Trophoblast cell (in vitro differentiated cells and primary cell): ENCODE measurements around the gene ZNF2.

Experiments
- DNase-seq, 2 donors: peaks; one replicate each; pipeline ENCODE4 v3.0.0-alpha.2; 2016
- H2AFZ ChIP-seq: 2 replicates; pipeline ENCODE4 v1.6.1; 2013; ENCODE audit warnings: low read length, moderate library complexity, mild to moderate bottlenecking; ENCODE audit not compliant: insufficient read depth, poor library complexity
- H2AK5ac ChIP-seq: 2 replicates; pipeline ENCODE4 v1.6.1; 2013; ENCODE audit warnings: mild to moderate bottlenecking, low read length
- H2BK120ac ChIP-seq: 2 replicates; pipeline ENCODE4 v1.6.1; 2013; ENCODE audit warnings: low read length, mild to moderate bottlenecking, moderate library complexity; ENCODE audit not compliant: insufficient read depth, poor library complexity
- H2BK12ac ChIP-seq: 2 replicates; pipeline ENCODE4 v1.6.1; 2013; ENCODE audit warnings: mild to moderate bottlenecking, low read length, moderate library complexity
- H2BK5ac ChIP-seq: 2 replicates; pipeline ENCODE4 v1.6.1; 2013; ENCODE audit warnings: low read length, low read depth, moderate library complexity, mild to moderate bottlenecking; ENCODE audit not compliant: poor library complexity
- H3K14ac ChIP-seq: 2 replicates; pipeline ENCODE4 v1.6.1; 2013; ENCODE audit warnings: mild to moderate bottlenecking, low read length
- H3K18ac ChIP-seq: 2 replicates; pipeline ENCODE4 v1.6.1; 2013; ENCODE audit warnings: mild to moderate bottlenecking, low read length
- H3K23ac ChIP-seq: 2 replicates; pipeline ENCODE4 v1.6.1; 2013; ENCODE audit warnings: low read length
- H3K27ac ChIP-seq: 2 replicates; pipeline ENCODE4 v1.5.1; 2013; ENCODE audit warnings: low read depth, mild to moderate bottlenecking, inconsistent platforms, low read length, moderate library complexity
- H3K27me3 ChIP-seq: 2 replicates; pipeline ENCODE4 v1.6.1; 2013; ENCODE audit warnings: inconsistent platforms, mild to moderate bottlenecking, low read length, moderate library complexity; ENCODE audit not compliant: insufficient read depth
- H3K36me3 ChIP-seq, 2 experiments: 1 replicate in 1 of 2; 2 replicates in 1 of 2; pipeline ENCODE4 v1.6.1; 2013; ENCODE audit warnings: low read length in 2 of 2, mild to moderate bottlenecking in 2 of 2, moderate library complexity in 1 of 2; ENCODE audit not compliant: insufficient read depth in 2 of 2, control insufficient read depth in 1 of 2
- H3K4ac ChIP-seq: 2 replicates; pipeline ENCODE4 v1.6.1; 2013; ENCODE audit warnings: low read depth, mild to moderate bottlenecking, low read length, moderate library complexity
- H3K4me1 ChIP-seq, 2 experiments: 1 replicate in 1 of 2; 2 replicates in 1 of 2; pipeline ENCODE4 v1.6.1; 2013; ENCODE audit warnings: low read length in 2 of 2, mild to moderate bottlenecking in 2 of 2, moderate library complexity in 1 of 2; ENCODE audit not compliant: insufficient read depth in 2 of 2, control insufficient read depth in 1 of 2
- H3K4me2 ChIP-seq: 2 replicates; pipeline ENCODE4 v1.6.1; 2013; ENCODE audit warnings: inconsistent platforms, mild to moderate bottlenecking, low read length, moderate library complexity
- H3K4me3 ChIP-seq: 2 replicates; pipeline ENCODE4 v1.5.1; 2013; ENCODE audit warnings: mild to moderate bottlenecking, low read depth, low read length, inconsistent platforms
- H3K79me1 ChIP-seq: one replicate; pipeline ENCODE4 v1.6.1; 2013; ENCODE audit warnings: low read length
- H3K79me2 ChIP-seq: 2 replicates; pipeline ENCODE4 v1.6.1; 2013; ENCODE audit warnings: low read length, mild to moderate bottlenecking; ENCODE audit not compliant: control insufficient read depth, insufficient read depth, poor library complexity
- H3K9ac ChIP-seq: 2 replicates; pipeline ENCODE4 v1.6.1; 2013; ENCODE audit warnings: mild to moderate bottlenecking, low read length
- H3K9me3 ChIP-seq: 2 replicates; pipeline ENCODE4 v1.6.1; 2013; ENCODE audit warnings: low read depth, mild to moderate bottlenecking, control low read depth, inconsistent platforms, low read length; ENCODE audit not compliant: insufficient read depth
- H4K12ac ChIP-seq: 2 replicates; pipeline ENCODE4 v1.6.1; 2013; ENCODE audit warnings: low read depth, mild to moderate bottlenecking, low read length, moderate library complexity
- H4K8ac ChIP-seq: 2 replicates; pipeline ENCODE4 v1.6.1; 2013; ENCODE audit warnings: low read depth, mild to moderate bottlenecking, low read length, moderate library complexity
- H4K91ac ChIP-seq: one replicate; pipeline ENCODE4 v1.6.1; 2013; ENCODE audit warnings: low read depth, mild to moderate bottlenecking, low read length, moderate library complexity
- WGBS: extraction: QIAGEN DNeasy Blood & Tissue Kit; methylation state at CpG from one replicate; pipeline ENCODE4 v1.1.7; 2013; ENCODE audit warnings: missing lambda C conversion rate; ENCODE audit not compliant: insufficient read length, insufficient coverage; ENCODE audit errors: extremely low coverage; 5-methylcytosine and 5-hydroxymethylcytosine counted together

ZNF2 gene

DNA sequence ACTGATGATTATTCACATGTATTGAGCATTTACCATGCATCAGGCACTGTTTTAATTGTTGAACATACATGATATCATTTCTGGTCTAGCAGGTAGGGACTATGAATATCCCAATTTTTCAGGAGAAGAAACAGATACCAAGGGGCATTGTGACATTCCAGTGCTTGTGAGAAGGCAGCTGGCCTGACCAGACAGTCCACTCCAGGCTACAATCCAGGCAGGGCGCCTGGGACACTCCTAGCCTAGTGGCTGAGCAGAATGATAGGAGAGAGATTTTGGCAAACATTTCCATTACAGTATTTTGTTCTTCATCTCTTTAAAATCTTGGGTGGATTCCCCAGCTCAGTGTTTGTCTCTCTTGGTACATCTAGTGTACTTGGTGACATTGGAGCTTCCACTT is 66.6 kb downstream of the ZNF2 start:
- H3K4me3 ChIP-seq = no peak overlapping the region
- no peak overlapping the region for H3K4ac ChIP-seq
- H3K23ac ChIP-seq = no peak overlapping the region
- no peaks in the 10 kb centered on the region for H3K79me2 ChIP-seq
- no peak overlapping the region for H2BK5ac ChIP-seq
- H2BK12ac ChIP-seq = no peak overlapping the region
- H3K18ac ChIP-seq = no peak overlapping the region
- no peak overlapping the region for H3K14ac ChIP-seq
- peaks cover 0 to 3% of the 10 kb centered on the region in 2 experiments for H3K4me1 ChIP-seq
- no peak overlapping the region for H4K91ac ChIP-seq
- no peaks in the 10 kb centered on the region for H3K27me3 ChIP-seq
- H4K12ac ChIP-seq = no peak overlapping the region
- H2AK5ac ChIP-seq = no peak overlapping the region
- no peak overlapping the region for H3K9ac ChIP-seq
- H3K4me2 ChIP-seq = no peak overlapping the region
- no peaks in the 10 kb centered on the region for H3K9me3 ChIP-seq
- no CpG with 5 or more reads among the region's 1 CpG for WGBS
- no peak overlapping the region for H2AFZ ChIP-seq
- no peak overlapping the region for H2BK120ac ChIP-seq
- no peak overlapping the region for H4K8ac ChIP-seq
- H3K79me1 ChIP-seq = no peaks in the 10 kb centered on the region
- no peak overlapping the region for H3K27ac ChIP-seq
- peak in 1 of 2 donors; percentile 15 for DNase-seq
- H3K36me3 ChIP-seq = no peaks in the 10 kb centered on the region
